Stimulated activated CD4-positive, alpha-beta T cell treated with anti-CD3 and anti-CD28 coated beads, Interleukin-4, amount 100 ng/mL, for 1 hour (primary cell): ENCODE results near the gene ABCB4.

Source experiments
- DNase-seq: peaks from one replicate; pipeline ENCODE4 v3.0.0-alpha.2; 2020

Gene ABCB4

DNA sequence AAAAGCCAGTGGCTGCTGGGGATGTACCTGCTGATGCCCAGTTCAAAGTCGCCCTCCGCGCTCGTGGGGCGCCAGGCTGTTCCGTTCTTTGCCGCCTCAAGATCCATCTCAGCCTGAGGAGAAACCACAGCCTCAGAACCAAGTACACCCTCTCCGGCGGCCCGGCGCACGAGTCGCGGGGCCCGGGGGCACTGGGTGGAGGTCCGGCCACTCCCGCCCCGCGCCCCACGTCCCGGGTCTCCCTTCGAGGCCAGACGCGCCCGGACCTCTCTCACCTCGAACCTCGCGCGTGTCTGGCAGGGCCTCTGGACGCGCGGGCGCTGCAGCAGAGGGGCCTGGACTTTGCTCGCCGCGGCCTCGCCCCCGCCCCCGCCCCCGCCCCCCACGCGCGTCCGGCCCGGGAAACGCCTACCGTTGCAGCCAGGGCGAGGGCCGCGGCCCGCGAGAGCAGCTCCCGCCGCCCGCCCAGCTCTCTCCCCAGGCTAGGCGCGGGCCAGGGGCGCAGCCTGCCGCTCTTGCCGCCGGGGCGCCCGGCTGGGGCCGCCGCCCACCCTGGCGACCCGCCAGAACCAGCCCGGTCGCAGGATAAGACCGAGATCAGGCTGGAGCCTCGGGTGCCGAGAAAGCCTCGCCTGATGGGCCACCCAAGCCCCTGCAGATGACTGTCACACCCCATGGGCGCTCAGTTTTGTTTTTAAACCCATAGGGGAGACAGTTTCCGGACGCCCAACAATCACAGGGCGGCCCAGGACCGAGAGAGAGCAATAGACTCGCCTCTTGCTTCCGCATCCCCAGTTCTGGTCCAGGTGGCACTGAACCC is at the start of gene ABCB4:
ABCB4 (minus strand) TSS at position 322 of the 820 bp plus-strand sequence; CDS start at position 107, 215 bp downstream.
- no peak for DNase-seq

DNA sequence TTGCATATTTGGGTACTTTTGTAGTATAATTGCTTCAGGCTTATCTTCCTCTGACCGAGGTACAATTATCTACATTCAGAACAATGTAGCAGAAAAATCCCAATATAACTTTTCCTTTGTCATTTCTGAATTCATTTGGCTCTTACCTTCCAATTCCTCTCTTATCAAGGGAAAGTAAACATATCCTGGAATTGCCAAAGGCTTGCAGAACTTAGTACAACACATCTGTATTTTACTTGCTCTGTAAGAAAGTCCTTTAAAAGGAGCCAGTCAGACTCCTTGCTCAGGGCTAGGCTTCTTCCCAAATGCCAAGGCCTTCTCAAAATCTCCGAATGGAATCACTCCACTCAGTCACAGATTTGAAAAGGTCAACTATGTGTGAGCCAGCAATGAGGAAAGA is 43.3 kb upstream of the ABCB4 start:
- no peak for DNase-seq

DNA sequence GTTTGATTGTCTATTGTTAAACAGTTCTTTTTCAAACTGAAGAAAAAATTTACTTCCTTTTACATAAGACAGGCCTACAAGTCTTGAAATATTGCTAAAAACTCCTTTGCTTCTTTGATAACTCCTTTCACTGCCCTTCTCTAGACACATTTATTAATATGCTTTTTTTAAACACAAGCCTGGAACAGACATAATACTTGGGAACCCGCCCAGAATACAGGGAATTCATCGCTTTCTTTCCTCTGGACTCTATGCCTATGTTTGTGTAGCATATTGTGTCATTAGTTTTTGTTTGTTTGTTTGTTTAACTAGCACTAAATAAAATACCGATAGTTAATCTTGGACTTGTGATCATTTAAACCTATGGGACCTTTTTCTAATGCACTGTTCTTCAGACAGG is 42.4 kb upstream of the ABCB4 start:
- no peak for DNase-seq

DNA sequence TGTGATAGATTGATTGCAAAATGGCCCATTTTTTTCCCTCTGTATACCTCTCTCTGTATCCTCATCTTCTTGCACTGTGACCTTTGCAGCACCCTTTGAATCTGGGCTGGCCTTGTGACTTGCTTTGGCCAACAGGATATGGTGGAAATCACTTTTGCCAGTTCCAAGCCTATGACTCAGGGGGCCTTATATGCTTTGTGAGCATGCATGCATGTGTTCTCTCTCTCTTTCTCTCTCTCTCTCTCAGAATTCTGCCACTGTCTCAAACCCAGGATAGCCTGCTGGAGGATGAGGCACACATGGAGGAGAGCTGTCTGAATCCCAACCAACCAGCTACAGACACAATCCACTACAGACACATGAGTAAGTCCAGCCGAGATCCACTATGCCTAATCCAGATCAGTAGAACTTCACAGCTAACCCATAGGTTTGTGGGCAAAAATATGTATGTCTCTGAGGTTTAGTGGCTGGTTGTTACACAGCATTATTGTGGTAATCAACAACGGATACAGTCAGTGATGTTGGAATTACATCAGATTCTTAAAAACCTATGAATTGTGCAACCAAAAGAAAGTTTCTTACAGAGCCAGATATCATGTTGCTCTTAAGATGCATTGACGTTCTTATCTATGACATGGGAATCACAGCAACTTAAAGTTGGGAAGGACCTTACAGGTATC is 41.8 kb upstream of the ABCB4 start:
- DNase-seq, result no peak

DNA sequence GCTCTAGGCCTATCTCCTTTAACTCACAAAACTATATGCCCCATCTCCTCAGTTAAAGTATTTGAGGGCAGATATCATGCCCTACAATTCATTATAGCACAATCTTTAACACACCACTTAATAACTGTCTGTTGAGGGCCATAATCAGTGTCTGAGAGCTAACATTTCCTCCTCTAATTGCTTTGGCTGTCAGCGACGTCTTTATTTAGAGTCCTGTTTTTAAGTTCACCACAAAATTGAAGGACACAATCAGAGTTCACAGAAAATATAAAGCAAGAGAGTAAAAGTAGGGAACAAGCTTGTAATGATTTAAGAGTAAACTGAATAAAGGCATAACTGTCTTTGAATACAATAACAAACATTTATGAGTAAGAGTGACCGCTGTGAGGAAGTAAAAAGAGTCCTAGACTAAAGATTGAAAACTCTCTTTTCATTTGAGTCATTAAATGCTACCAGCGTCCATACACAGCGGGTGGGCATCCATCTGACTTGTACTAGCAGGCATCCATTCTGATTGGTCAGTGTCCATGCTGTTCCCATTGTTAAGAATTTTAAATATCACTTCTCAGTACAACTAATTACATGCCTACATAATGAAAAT is 38.4 kb upstream of the ABCB4 start:
- DNase-seq, result no peak

DNA sequence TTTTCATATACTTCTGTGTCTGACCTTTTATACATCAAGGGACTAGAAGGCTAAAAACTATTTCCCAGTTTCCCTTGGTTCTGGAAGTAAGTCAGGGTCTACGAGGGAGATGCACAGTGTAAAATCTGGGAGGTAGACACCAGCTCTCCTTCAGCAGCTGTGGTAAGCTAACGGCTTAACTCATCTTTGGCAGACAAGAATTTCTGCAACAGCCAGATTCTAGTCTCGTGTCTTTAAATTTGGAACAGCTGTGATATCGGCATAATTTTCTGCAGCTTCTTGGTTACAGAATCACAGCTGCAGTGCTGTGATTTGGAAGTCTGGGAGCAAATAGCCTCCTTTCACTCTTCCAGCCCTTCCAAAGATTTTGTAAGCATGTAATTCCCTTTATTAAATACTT is 37.4 kb upstream of the ABCB4 start:
- no peak for DNase-seq

DNA sequence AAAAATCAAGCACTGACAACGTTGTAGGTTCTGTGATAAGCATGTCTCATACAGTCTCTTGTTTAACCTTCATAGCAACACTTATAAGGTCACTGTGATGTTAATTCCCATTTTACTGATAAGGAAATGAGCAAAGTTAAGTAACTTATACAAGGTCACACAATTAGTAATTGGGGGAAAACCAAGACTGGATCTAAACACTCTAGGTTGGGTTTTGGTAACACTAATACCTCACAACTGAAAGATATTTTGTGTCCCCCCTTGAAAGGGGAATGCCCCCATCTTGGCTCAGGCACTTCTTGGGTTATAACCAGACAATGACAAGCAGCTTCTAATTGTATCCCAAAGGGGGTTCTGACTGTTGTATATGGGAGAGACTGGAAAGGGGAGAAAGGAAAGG is 36.0 kb upstream of the ABCB4 start:
- no peak for DNase-seq

DNA sequence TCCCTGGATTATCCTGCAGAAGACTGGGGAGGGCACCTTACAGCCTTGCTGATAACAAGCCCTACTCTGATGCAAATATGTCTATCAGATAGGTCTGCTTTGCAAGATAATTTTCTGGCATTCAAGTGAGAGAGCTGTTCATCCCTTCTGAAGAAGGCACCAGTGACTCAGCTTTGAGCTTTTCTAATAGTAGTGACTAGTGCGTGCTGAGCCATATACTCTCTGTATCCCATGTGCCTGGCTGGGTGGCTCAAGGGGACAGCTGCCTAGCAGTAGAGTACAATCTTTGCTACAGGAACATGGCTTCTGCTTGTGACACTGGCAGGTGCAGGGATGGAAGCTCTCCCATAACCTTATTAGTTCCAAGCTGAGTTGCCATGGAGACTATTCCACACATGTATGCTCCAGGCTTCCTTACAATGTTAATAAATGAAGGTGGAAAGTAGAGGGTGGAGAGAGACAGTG is 35.0 kb upstream of the ABCB4 start:
- DNase-seq, result no peak

DNA sequence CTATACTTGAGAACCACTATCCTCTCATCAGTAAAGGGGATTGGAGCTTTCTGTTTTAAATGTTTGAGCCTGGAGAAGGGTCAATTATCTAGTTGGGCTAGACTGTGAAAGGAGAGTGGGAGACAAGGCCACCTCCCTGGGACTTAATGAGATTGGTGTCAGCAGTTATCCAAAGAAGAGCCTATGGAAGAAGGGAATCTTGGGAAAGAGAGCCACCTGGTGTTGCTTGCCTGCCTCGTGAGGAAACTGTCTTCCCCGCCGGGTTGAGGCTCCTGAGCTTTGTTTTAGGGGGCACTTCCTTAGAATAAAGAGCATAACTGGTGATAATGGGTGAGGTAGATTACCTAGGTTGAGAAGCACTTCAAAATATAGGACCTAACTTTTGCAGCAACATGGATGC is 32.0 kb upstream of the ABCB4 start:
- no peak for DNase-seq

DNA sequence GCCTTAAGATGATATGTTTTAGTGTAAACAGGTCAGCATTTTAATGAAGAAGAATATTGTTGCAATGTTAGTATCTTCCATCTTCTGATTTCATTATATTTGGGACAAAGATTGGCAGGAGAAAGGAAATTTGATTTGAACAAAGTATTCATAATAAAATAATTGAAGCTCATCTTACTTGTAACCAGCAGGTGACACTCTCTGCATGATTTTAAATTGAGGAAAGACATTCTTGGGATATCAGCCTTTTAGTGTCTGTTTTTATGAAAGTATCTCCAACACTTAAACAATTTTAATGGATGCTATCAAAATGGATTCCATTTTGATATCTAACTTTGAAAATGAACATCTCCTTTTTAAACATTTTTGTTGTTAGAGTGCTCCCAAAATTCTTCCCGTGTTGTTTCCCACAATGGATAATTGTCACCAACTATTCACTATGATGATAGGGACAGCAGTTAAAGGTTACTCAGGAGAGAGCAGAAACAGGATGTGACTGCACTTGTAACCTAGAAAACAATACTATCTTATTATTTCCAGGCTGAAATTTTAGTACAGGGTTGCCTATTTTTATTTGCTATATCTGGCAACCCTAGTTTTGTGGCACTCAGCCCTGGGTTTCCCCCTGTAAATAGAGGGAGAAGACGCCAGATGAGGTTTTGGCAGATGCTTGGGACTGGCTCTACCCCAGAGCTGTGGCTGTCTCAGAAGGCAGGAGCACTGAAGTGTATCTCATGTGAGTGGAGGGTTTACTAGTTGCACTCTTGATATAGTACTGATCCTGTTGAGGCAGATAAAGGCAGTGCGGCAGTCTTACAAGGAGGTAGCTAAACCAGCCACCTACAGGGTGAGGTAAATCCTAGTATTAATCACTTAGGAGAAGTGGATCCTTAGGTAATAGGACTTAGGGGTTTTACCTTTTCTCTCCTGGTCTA is 31.0 kb upstream of the ABCB4 start:
- no peak for DNase-seq

DNA sequence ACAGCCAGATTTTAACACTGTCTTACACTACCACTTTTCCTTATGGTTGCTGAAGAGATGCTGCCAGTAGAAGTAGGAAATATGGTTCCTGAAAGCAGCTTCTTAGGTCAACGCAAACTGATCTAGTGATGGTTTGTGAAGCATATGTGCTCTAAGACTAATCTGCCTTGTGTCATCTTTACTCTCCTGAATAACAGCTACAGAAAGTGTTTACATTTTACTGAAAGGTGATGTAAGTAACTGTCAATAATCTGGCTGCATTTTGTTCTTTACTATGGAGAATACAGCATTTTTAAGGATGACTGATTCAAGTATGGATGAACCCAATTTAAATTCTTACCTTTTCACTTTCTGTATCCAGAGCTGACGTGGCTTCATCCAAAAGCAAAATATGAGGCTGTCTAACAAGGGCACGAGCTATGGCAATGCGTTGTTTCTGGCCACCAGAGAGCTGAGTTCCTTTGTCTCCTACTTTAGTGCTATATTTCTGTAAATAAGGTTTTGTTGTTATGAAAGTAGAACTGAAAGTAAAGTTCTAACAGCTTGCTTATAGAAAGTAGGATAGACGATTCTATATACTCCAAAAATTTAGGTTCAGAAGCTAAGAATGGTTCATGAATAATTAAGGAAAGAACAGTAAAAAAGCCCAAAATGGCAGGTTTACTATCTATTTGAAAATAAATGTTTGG is 30.2 kb upstream of the ABCB4 start:
- DNase-seq, result no peak

DNA sequence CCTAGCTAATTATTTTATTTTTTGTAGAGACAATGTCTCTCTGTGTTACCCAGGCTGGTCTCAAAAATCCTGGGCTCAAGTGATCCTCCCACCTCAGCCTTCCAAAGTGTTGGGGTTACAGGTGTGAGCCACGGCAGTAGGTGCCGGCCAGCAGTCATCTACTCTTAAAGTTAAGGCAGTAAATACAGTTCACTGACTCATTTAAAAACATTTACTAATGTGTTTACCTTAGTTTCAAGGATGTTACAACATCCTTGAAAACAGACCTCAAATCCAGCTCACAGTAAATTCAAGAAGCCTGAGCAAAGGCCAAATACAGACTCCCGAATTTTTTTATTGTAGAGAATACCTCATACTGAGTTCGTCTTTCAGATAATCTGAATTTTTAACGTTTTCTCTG is 29.6 kb upstream of the ABCB4 start:
- DNase-seq, result no peak

DNA sequence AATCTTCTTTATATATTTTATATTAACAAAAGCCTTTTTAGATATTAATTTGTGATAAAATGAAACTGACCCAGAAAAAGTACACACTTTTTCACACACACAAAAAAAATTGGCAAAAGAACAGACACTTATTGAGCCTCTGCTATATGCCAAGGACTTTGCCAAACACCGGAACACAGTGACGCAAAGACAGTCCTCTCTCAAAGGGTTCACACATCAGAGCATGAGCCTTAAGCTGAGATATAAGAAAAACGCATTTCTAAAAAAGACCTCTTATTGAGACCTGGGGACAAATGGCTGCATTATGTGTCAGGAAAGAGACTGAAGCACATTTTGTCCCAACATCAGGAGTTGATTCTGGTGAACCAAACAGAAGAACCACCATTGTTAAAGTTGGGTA is 24.0 kb upstream of the ABCB4 start:
- no peak for DNase-seq

DNA sequence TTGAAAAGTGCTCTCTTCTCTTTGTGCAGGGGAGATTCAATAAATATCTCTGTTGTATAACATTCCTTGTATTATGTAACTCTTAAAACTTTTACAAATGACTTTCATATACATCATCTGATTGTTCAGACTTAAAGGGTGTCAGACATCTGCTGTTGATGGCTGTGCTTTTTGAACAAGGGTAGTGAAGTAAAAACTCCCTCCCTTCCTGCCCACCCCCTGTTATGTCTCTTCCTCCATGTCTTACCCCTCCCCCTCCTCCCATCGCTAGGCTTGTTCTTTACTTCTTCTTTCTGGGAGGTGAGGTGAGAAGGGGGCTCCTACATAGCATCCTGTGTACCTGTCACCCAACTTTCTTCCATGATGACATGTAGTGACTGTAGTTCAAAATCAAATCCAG is 23.4 kb upstream of the ABCB4 start:
- DNase-seq, result no peak

DNA sequence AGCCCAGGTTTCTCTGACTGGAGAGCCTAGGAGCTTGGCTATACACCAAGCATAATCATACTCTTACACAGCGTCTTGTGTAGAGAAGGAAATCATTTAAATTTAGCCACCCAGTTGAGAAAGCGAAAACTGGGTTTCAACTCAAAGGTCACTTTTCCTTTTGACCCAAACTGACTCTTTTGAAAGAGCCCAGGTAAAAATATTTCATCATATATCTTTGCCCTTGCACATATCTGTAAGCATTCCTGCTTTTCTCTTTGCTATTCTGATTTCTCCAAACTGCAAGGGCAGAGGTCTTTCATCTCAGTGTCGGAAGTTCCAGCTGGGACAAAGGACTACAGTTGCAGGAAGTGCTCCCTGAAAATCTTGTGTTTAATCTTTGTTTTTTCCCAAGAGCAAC is 22.0 kb upstream of the ABCB4 start:
- DNase-seq, result no peak

DNA sequence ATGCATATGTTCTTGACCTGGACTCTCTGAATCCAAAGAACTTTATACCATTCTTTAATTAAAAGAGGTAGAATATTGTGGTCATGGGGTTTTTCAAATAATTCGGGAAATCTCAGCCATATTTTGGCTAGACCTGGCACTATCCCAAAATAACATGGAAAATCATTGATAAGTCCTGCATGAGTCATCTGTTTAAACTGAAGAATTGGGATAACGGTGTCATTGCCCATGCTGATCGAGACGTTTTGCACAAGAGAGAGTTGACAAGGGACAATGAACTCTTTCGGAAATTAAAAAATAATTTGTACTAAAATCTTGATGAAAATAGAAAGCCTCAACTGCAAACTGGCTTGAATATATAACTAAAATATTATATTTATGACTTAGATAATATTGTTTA is 19.9 kb upstream of the ABCB4 start:
- DNase-seq, result no peak

DNA sequence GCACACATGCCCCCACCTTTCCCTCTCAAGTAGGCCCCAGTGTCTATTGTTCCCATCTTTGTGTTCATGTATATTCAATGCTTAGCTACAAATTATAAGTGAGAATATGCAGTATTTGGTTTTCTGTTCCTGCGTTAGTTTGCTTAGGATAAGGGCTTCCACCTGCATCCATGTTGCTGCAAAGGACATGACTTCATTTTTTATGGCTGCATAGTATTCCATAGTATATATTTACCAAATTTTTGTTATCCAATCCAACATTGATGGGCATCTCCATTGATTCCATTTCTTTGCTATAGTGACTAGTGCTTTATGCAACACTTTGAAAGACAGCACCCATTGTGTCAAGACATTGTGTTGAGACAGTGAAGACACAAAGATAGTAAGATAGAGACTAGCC is 19.0 kb upstream of the ABCB4 start:
- DNase-seq, result no peak

DNA sequence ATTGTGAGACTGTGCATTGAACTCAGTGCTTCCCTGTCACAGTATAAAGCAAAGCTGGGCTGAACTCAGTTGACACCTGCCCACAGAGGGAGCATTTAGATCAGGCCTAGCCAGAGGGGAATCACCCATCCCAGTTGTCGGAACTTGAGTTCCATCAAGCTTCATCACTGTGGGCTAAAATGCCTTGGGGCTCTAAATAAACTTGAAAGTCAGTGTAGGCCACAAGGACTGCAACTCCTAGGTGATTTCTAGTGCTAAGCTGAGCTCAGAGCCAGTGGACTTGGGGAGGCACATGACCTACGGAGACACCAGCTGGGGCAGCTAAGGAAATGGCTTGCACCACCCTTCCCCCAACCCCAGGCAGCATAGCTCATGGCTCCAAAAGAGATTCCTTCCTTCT is 7.7 kb upstream of the ABCB4 start:
- DNase-seq, result no peak

DNA sequence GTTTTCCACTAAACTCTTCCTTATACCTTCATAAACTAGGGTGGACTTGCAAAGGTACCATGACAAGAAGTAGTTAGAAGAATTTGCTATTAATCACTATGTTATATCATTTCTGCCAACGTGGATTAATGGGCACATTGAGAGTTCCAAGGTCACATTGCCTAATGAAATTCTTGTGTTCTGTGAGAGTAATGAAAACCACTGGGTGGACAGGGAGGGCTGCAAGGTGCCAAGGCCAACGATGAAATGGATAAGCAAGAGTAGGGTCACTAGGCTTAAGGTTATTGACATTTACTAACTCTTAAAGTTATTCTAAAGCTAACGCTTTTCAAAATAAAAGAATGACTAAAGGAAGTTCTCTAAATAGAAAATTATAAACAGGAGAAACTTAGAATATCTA is 6.6 kb upstream of the ABCB4 start:
- DNase-seq, result no peak

DNA sequence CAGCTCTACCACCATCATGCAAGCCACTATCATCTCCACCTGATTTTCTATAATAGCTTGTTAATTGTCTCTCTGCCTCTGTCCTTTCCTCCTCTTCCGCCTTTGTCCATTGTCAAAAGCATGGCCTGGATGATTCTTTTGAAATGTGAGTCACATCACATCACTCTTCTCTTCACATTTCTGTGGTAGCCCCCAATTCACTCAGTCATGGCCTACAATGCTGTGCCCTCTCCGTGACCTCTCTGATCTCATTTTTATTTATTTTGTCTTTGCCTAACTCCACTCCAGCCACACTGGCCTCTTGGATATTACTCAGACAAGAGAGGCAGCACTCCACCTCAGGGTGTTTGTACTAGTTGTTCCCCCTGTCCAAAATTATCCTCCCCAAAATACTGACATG is 4.9 kb upstream of the ABCB4 start:
- no peak for DNase-seq

DNA sequence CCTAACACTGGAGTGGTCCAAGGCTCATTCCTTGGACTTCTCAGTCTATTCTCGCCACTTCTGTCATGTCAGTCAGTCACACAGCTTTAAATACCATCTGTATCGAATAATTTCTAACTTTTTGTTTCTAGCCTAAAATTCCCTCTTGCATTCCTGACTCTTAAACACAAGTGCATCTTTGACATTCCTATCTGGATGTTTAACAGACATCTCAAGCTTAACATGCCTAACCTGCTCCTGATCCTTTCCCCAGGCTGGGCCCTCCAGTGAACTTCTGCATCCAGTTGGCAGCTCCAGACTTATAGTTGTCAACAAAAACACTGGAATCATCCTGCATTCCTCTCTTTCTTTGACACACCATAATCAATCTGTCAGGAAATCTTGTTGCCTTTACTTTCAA is 4.5 kb upstream of the ABCB4 start:
- no peak for DNase-seq

DNA sequence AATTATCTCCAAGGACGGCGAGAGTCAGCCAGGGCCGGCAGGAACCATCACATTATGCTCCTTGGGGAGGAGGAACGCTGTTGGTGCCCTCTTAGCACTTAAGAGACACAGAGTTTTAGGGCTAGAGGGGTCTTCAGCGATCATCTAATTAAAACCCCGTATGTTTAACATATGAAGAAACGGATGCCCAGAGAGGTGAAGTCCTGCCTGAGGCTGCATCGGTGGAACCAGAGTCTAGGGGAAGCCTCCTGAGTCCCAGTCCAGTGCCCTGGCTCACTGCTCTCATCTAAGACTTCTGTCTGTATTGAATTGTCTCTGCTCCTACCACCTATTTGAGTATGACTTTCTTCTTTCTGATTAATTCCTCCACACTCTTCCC is 688 bp upstream of the ABCB4 start:
- DNase-seq, result no peak
